HepG2 (cell line): ENCODE data around the gene PEX11B.

ENCODE experiments used
- ATF1 ChIP-seq: IDR thresholded peaks from 2 replicates; pipeline ENCODE4 v1.6.1; 2016; ENCODE audit warnings: mild to moderate bottlenecking, control low read depth
- CTCF ChIP-seq: sonication (generic); formaldehyde crosslinking; IDR thresholded peaks from 2 replicates; pipeline ENCODE4 v1.5.0; 2020; ENCODE audit warnings: mild to moderate bottlenecking, missing genetic modification reagents, moderate library complexity
- EP300 ChIP-seq, 3 experiments: sonication (generic) in 1 of 3; formaldehyde crosslinking in 1 of 3; IDR thresholded peaks; 2 replicates each; pipeline versions ENCODE4 v1.5.1 to v1.6.1; 2011 to 2020; ENCODE audit warnings: low read depth in 2 of 3, low read length in 2 of 3, borderline replicate concordance in 1 of 3, improper control_type of control experiment in 1 of 3, mild to moderate bottlenecking in 1 of 3, missing genetic modification reagents in 1 of 3, moderate library complexity in 1 of 3
- MAX ChIP-seq: IDR thresholded peaks from 2 replicates; pipeline ENCODE4 v1.6.1; 2012; ENCODE audit warnings: inconsistent platforms
- MTF1 ChIP-seq: sonication (generic); formaldehyde crosslinking; IDR thresholded peaks from 2 replicates; pipeline ENCODE4 v1.5.0; 2020; ENCODE audit warnings: missing genetic modification reagents
- NR2C2 ChIP-seq: sonication (generic); formaldehyde crosslinking; IDR thresholded peaks from 2 replicates; pipeline ENCODE4 v1.4.0; 2020; ENCODE audit warnings: missing genetic modification reagents, mild to moderate bottlenecking, moderate library complexity, borderline replicate concordance
- POLR2A ChIP-seq, 2 experiments: IDR thresholded peaks; 2 replicates each; pipeline ENCODE4 v1.6.1; 2011; ENCODE audit warnings: low read depth in 2 of 2, low read length in 2 of 2, mild to moderate bottlenecking in 1 of 2, moderate library complexity in 1 of 2; ENCODE audit not compliant: insufficient read depth in 1 of 2
- TARDBP ChIP-seq: sonication (generic); formaldehyde crosslinking; IDR thresholded peaks from 2 replicates; pipeline ENCODE4 v1.8.0; 2022; ENCODE audit warnings: mild to moderate bottlenecking, missing genetic modification reagents
- ZBTB40 ChIP-seq, 2 experiments: fragments of 450-650 bp in 1 of 2; sonication (generic) in 1 of 2; formaldehyde crosslinking in 1 of 2; IDR thresholded peaks; 2 replicates each; pipeline versions ENCODE4 v1.6.1 to v1.8.0; 2016 to 2022; ENCODE audit warnings: antibody characterized with exemption in 1 of 2, mild to moderate bottlenecking in 1 of 2, missing genetic modification reagents in 1 of 2
- ZNF101 ChIP-seq: sonication (generic); formaldehyde crosslinking; IDR thresholded peaks from 2 replicates; pipeline ENCODE4 v1.4.0; 2020; ENCODE audit warnings: mild to moderate bottlenecking, low read depth, missing genetic modification reagents, borderline replicate concordance

GRCh38 chr1:145967288-145967687, 48.8 kb upstream of the PEX11B start:
- no peak for TF ChIP-seq CTCF
- no peak for TF ChIP-seq ZBTB40 (IDR thresholded peaks at IDR 0.05)
- TF ChIP-seq ZBTB40 (CRISPR knock-in tag; IDR thresholded peaks at IDR 0.05): no peak
- no peak for TF ChIP-seq EP300 (IDR thresholded peaks at IDR 0.05; ENCODE audit: low read depth in 2 of 2, low read length in 2 of 2)
- TF ChIP-seq EP300 (CRISPR knock-in tag; IDR thresholded peaks at IDR 0.05; ENCODE audit: borderline replicate concordance): no peak
- no peak for TF ChIP-seq TARDBP (CRISPR knock-in tag)
- no peak for TF ChIP-seq POLR2A (IDR thresholded peaks at IDR 0.05; ENCODE audit: insufficient read depth in 1 of 2, low read depth in 2 of 2, low read length in 2 of 2)
- TF ChIP-seq ZNF101 (CRISPR knock-in tag): no peak
- TF ChIP-seq MAX: no peak
- TF ChIP-seq NR2C2: no peak
- TF ChIP-seq MTF1: no peak
- no peak for TF ChIP-seq ATF1 (CRISPR knock-in tag)
